GM23248 (cell line): ENCODE results near the gene ERCC2.

Experiments
- EZH2 ChIP-seq: fragments of 200-600 bp; sonication (generic); IDR thresholded peaks from 2 replicates; pipeline ENCODE4 v1.6.1; 2018; ENCODE audit warnings: antibody characterized with exemption, mild to moderate bottlenecking; ENCODE audit not compliant: insufficient read depth, poor library complexity, severe bottlenecking
- EZH2phosphoT487 ChIP-seq: fragments of 200-600 bp; sonication (generic); IDR thresholded peaks from 2 replicates; pipeline ENCODE4 v1.6.1; 2018; ENCODE audit warnings: antibody characterized with exemption, moderate library complexity, mild to moderate bottlenecking, low read depth; ENCODE audit not compliant: insufficient read depth

DNA sequence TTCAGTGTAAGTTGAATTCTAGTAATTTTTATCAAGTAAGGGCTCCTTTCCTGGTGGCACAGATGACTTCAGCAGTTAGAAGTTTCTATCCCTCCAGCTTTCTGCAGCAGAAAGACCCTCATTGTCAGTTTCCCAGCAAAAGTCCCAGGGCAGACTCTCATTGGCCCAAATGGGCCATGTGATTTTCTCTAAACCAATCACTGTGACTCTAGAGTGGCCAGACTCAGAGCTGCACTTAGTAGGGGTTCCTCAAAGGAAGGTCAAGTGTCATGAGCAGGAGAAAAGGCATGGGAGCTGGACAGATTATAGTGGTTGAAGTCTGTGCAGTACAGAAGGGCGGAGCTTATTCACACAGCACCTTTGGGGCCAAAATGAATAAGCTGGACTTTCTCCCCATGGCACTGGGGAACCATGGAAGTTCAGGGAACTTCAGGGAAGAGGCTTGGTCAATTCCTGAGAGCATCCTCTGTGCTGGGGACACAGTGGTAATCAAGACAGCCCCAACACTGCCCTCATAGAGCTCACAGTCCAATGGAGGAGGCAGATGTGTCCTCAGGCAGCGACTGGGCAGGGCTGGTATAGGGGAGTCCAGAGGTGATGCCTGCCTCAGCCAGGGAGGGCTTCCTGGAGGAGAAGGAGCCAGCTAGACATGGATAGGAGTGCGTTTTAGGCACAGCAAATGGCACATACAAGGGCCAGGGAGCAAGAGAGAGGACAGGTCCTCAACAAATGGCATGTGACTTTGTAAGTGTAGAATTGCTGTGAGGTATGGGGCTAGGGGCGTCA, 66.0 kb downstream of the ERCC2 start:
- TF ChIP-seq EZH2 (no peak), EZH2phosphoT487 (no peak)
